ENCODE measurements around the gene RPGRIP1. TPM values are rescaled to one million over a fixed set of nuclear protein-coding genes. Genes with fewer than 3 reads are reported as not detected.

RPGRIP1 gene
- total RNA-seq, 1 experiment from 2014 or later: 0.07 TPM

- H3K4me1 Mint-ChIP-seq: peaks cover 33 to 46% of the 10 kb centered on the region in 2 experiments
- H4K91ac ChIP-seq (ENCODE audit: insufficient read length, low read depth, low read length): no peak overlapping the region
- no peak overlapping the region for H2AFZ ChIP-seq (ENCODE audit: low read length)
- peaks cover 3% of the 10 kb centered on the region in 2 experiments; a peak in 4 of 5 replicates for H3K9me3 Mint-ChIP-seq
- H3K4me2 ChIP-seq (ENCODE audit: insufficient read depth, insufficient read length, low read length): peak overlapping the region; percentile 87
- no peak overlapping the region for H4K8ac ChIP-seq (replicated peaks; ENCODE audit: insufficient read length, low read depth, low read length)
- no peak for TF ChIP-seq CTCF (conservative IDR thresholded peaks at IDR 0.05)
- H2BK120ac ChIP-seq (ENCODE audit: low read depth, low read length, poor library complexity, severe bottlenecking): peak overlapping the region; percentile 80
- H3K18ac ChIP-seq (ENCODE audit: insufficient read length, low read depth, low read length): no peak overlapping the region
- peak overlapping the region; percentile 92 to 100 (median 100); a peak in 6 of 7 replicates for H3K27ac Mint-ChIP-seq
- H3K23me2 ChIP-seq (ENCODE audit: insufficient read length, low read depth, low read length, poor library complexity, severe bottlenecking): peaks cover 6% of the 10 kb centered on the region
- H4K5ac ChIP-seq (ENCODE audit: insufficient read length, low read depth, low read length): no peak overlapping the region
- no peak overlapping the region for H3K14ac ChIP-seq (ENCODE audit: insufficient read depth, low read length)
- no peak overlapping the region for H3K4ac ChIP-seq (ENCODE audit: low read depth, low read length)
- H3K27ac ChIP-seq (ENCODE audit: insufficient read length, low read depth, low read length): no peak overlapping the region
- H3T11ph ChIP-seq (ENCODE audit: low read length): no peak overlapping the region
- H3K27me3 Mint-ChIP-seq (ENCODE audit: low read depth): peaks cover 2% of the 10 kb centered on the region; the same call in 1 of the 2 replicates
- DNase-seq: no peak
- no peaks in the 10 kb centered on the region for H3K27me3 ChIP-seq (ENCODE audit: insufficient read depth, low read length)
- no peak overlapping the region for H2BK5ac ChIP-seq (ENCODE audit: insufficient read length, low read length)
- peaks cover 57 to 62% (median 62%) of the 10 kb centered on the region in 3 experiments for H3K36me3 Mint-ChIP-seq (ENCODE audit: insufficient read depth in 1 of 3, low read depth in 3 of 3)
- H3K9ac ChIP-seq (ENCODE audit: extremely low read depth, insufficient read length, low read length): peak overlapping the region; percentile 100
- H3K79me2 ChIP-seq (ENCODE audit: insufficient read depth, low read length): peaks cover 58% of the 10 kb centered on the region
- no peaks in the 10 kb centered on the region for H3K9me3 ChIP-seq (ENCODE audit: control insufficient read depth, low read depth, low read length)
- no peak overlapping the region for H2AK5ac ChIP-seq (ENCODE audit: insufficient read length, low read length)
- H3K79me1 ChIP-seq (ENCODE audit: insufficient read depth, low read depth, low read length, poor library complexity, severe bottlenecking): no peaks in the 10 kb centered on the region
- no peak overlapping the region for H3K56ac ChIP-seq (ENCODE audit: insufficient read length, low read depth, low read length)
- H3K4me1 ChIP-seq (ENCODE audit: insufficient read depth, low read length): no peaks in the 10 kb centered on the region
- H4K20me1 ChIP-seq (ENCODE audit: control insufficient read depth, insufficient read depth, insufficient read length): no peaks in the 10 kb centered on the region
- no CpG with 5 or more reads among the region's 16 CpGs for WGBS (ENCODE audit: extremely low coverage, insufficient read length, low lambda C conversion rate)
- no peak overlapping the region for H2BK15ac ChIP-seq (ENCODE audit: low read depth, low read length)
- H2BK12ac ChIP-seq (ENCODE audit: insufficient read length, low read depth, low read length): no peak overlapping the region
- peak overlapping the region; percentile 100 for H3K4me3 Mint-ChIP-seq
- no peak overlapping the region for H2BK20ac ChIP-seq (ENCODE audit: low read depth, low read length, poor library complexity, severe bottlenecking)
- no peak overlapping the region for H3K23ac ChIP-seq (ENCODE audit: insufficient read length, low read depth, low read length)
These were observed 11.8 kb upstream of the RPGRIP1 start for GRCh38 chr14:21267886-21268616.
